Right forelimb (tissue), 1 donor: ENCODE measurements around the gene LHPP.
"Not testable (repeated sequence)": the region's sequence is repeated elsewhere in the genome, so short reads cannot be mapped to it uniquely, and the experiment has no call there.

ENCODE experiments used
- DNase-seq: peaks from one replicate; pipeline ENCODE4 v3.0.0-alpha.2; 2018

Gene LHPP

GRCh38 chr10:124576526-124577420, 115.2 kb downstream of the LHPP start:
- DNase-seq = peak; percentile 21

- DNase-seq = no peak
These were observed 116.0 kb downstream of the LHPP start for GRCh38 chr10:124577651-124578050.

GRCh38 chr10:124578231-124579010, 116.8 kb downstream of the LHPP start:
- peak; percentile 26 for DNase-seq

GRCh38 chr10:124579011-124579399, 117.4 kb downstream of the LHPP start:
- DNase-seq = peak; percentile 60

- peak; percentile 11 for DNase-seq
These were observed 124.5 kb downstream of the LHPP start for GRCh38 chr10:124586142-124586541.

- DNase-seq = peak; percentile 38
These were observed 126.2 kb downstream of the LHPP start for GRCh38 chr10:124587811-124588211.

- not testable (repeated sequence) for DNase-seq
These were observed 126.7 kb downstream of the LHPP start for GRCh38 chr10:124588341-124588735.

- DNase-seq = peak; percentile 61
These were observed 127.3 kb downstream of the LHPP start for GRCh38 chr10:124588736-124589490.

GRCh38 chr10:124589491-124590041, 127.9 kb downstream of the LHPP start:
- peak; percentile 79 for DNase-seq

GRCh38 chr10:124590216-124591122, 128.8 kb downstream of the LHPP start:
- peak; percentile 37 for DNase-seq

- no peak for DNase-seq
These were observed 129.5 kb downstream of the LHPP start for GRCh38 chr10:124591123-124591495.

GRCh38 chr10:124592101-124592500, 130.5 kb downstream of the LHPP start:
- peak; percentile 18 for DNase-seq

GRCh38 chr10:124592736-124593430, 131.3 kb downstream of the LHPP start:
- DNase-seq = peak; percentile 44

GRCh38 chr10:124593431-124593985, 131.9 kb downstream of the LHPP start:
- peak; percentile 30 for DNase-seq

- DNase-seq = no peak
These were observed 132.6 kb downstream of the LHPP start for GRCh38 chr10:124594240-124594639.

- peak; percentile 6 for DNase-seq
These were observed 133.7 kb downstream of the LHPP start for GRCh38 chr10:124595143-124595883.

GRCh38 chr10:124596116-124596785, 134.6 kb downstream of the LHPP start:
- peak; percentile 28 for DNase-seq

GRCh38 chr10:124596962-124597845, 135.6 kb downstream of the LHPP start:
- DNase-seq = peak; percentile 35
